ENCODE data around the gene HPN.

GRCh38 chr19:35076026-35076370 lies 34.5 kb downstream of the HPN start:
- TF ChIP-seq CTCF (IDR thresholded peaks at IDR 0.05; ENCODE audit: low read length): no peak
- TF ChIP-seq EZH2 (IDR thresholded peaks at IDR 0.05; ENCODE audit: borderline replicate concordance, low read length): no peak
